A549 (cell line): ENCODE measurements around the gene SLC39A13.

Experiments
- BHLHE40 ChIP-seq: IDR thresholded peaks from 2 replicates; pipeline ENCODE4 v1.6.1; 2012; ENCODE audit warnings: low read depth, low read length, inconsistent platforms
- CTCF ChIP-seq: fragments of >200 bp; sonication (Bioruptor Twin); formaldehyde crosslinking; IDR thresholded peaks from 3 replicates; pipeline ENCODE4 v1.5.1; 2016
- JUN ChIP-seq, 2 experiments: fragments of >200 bp; sonication (Bioruptor Twin); formaldehyde crosslinking; IDR thresholded peaks; 2 replicates in 1 of 2; 3 replicates in 1 of 2; pipeline ENCODE4 v1.6.1; 2016 to 2017
- MAX ChIP-seq: IDR thresholded peaks from 2 replicates; pipeline ENCODE4 v1.6.1; 2012
- POLR2A ChIP-seq: IDR thresholded peaks from 2 replicates; pipeline ENCODE4 v1.6.1; 2012; ENCODE audit warnings: mild to moderate bottlenecking, low read length
- RARB ChIP-seq: fragments of 250-450 bp; sonication (Bioruptor Pico); IDR thresholded peaks from 2 replicates; pipeline ENCODE4 v1.8.0; 2021; ENCODE audit warnings: mild to moderate bottlenecking, moderate library complexity
- RFX5 ChIP-seq: fragments of 450-650 bp; IDR thresholded peaks from 2 replicates; pipeline ENCODE4 v1.7.1; 2014; ENCODE audit warnings: antibody characterized with exemption, mild to moderate bottlenecking, moderate library complexity
- SMC3 ChIP-seq: fragments of >200 bp; sonication (Bioruptor Twin); formaldehyde crosslinking; IDR thresholded peaks from 3 replicates; pipeline ENCODE4 v1.6.1; 2018; ENCODE audit warnings: inconsistent platforms

- no peak for TF ChIP-seq POLR2A
- TF ChIP-seq CTCF, result no peak
- no peak for TF ChIP-seq SMC3
- no peak for TF ChIP-seq RARB (CRISPR knock-in tag)
- TF ChIP-seq MAX, result no peak
- TF ChIP-seq JUN (IDR thresholded peaks at IDR 0.05), result no peak
- TF ChIP-seq RFX5, result no peak
- TF ChIP-seq BHLHE40, result no peak
Measured at GRCh38 chr11:47409440-47410369, 1.3 kb downstream of the SLC39A13 start.
